Naive thymus-derived CD8-positive, alpha-beta T cell (primary cell): Measurements from ENCODE around the gene SLC30A5. TPM values are rescaled to one million over a fixed set of nuclear protein-coding genes. Genes with fewer than 3 reads are reported as not detected.
A peak's percentile ranks its signal among the peaks of the same experiment; 100 is the strongest.
"Not testable (repeated sequence)": the region's sequence is repeated elsewhere in the genome, so short reads cannot be mapped to it uniquely, and the experiment has no call there.

Experiments
- ATAC-seq, 2 donors: fragments of 150-1000 bp; cut with Tn5 transposase in 1 of 2; sonication (Bioruptor Pico), chemical (Tn5 transposase) in 1 of 2; 1 replicate in 1 of 2; 2 replicates in 1 of 2; pipeline ENCODE4 v1.10.0; 2021; ENCODE audit warnings: mild to moderate bottlenecking in 2 of 2, moderate library complexity in 2 of 2
- POLR2A ChIA-PET: fragments of 350-600 bp; sonication (Branson Sonifier 250); formaldehyde crosslinking; loops from one replicate; lab custom pipeline; 2021; ENCODE audit warnings: antibody characterized with exemption; lab: Charles Lee
- DNase-seq, 10 donors: peaks; one replicate each; pipeline versions ENCODE4 v3.0.0 to v3.0.0-alpha.2; 2020 to 2022
- H3K27ac Mint-ChIP-seq, 10 donors: one replicate each; pipeline ENCODE4 v1.8.0; 2020 to 2022; ENCODE audit warnings: mild to moderate bottlenecking in 10 of 10, mixed read lengths in 10 of 10, moderate library complexity in 4 of 10, inconsistent platforms in 1 of 10
- H3K27me3 Mint-ChIP-seq, 5 donors: one replicate each; pipeline ENCODE4 v1.8.0; 2021 to 2022; ENCODE audit warnings: mixed read lengths in 5 of 5
- H3K36me3 Mint-ChIP-seq, 3 donors: one replicate each; pipeline ENCODE4 v1.8.0; 2020 to 2022; ENCODE audit warnings: mixed read lengths in 3 of 3, mild to moderate bottlenecking in 2 of 3, inconsistent platforms in 1 of 3
- H3K4me1 Mint-ChIP-seq, 4 donors: one replicate each; pipeline ENCODE4 v1.8.0; 2021 to 2022; ENCODE audit warnings: mixed read lengths in 4 of 4
- H3K4me3 Mint-ChIP-seq, 10 donors: one replicate each; pipeline ENCODE4 v1.8.0; 2020 to 2022; ENCODE audit warnings: mild to moderate bottlenecking in 10 of 10, mixed read lengths in 10 of 10, moderate library complexity in 6 of 10, inconsistent platforms in 1 of 10
- H3K9me3 Mint-ChIP-seq, 9 donors: one replicate each; pipeline ENCODE4 v1.8.0; 2020 to 2022; ENCODE audit warnings: mixed read lengths in 9 of 9, mild to moderate bottlenecking in 3 of 9, inconsistent platforms in 1 of 9, moderate library complexity in 1 of 9
- polyA plus RNA-seq, 3 donors: library from polyadenylated mRNA; unstranded; fragments of 300-500 nt; fragmentation: Illumina TruSeq; gene quantifications; one replicate each; pipeline ENCODE4 v1.2.3, GENCODE V29; 2021
- total RNA-seq, 8 experiments: library from RNA in 2 of 8; stranded (reverse) in 2 of 8; gene quantifications; one replicate each; pipeline ENCODE4 v1.2.3 and lab custom pipeline; 2021 to 2026

The SLC30A5 gene
- total RNA-seq: 10 to 100 TPM; 42.0 to 48.1 TPM
- 10 to 100 TPM; 23.3 to 28.0 (median 24.7) TPM for polyA plus RNA-seq
- 14.8 to 105 (median 71.2) reads per million in 6 experiments for total RNA-seq (lab: John Stamatoyannopoulos, UW)

- POLR2A ChIA-PET: interaction anchor here (0.5 to 1.2 kb wide), 10 partner anchors 9 to 276 kb away, joined by 3 to 6 read pairs (median 4); partner anchors contain the start of genes AK6, CCDC125, CCNB1 and CDK7
- DNase-seq (peak; percentile 90 to 100 (median 98)), ATAC-seq (peak; percentile 97 to 98)
- peak within 1 kb of the TSS; percentile 89 to 96 (median 92) for H3K4me3 Mint-ChIP-seq
- H3K9me3 Mint-ChIP-seq: no peaks in the 10 kb centered on the region
- no peaks in the 10 kb centered on the region for H3K27me3 Mint-ChIP-seq
- H3K27ac Mint-ChIP-seq: peak within 1 kb of the TSS; percentile 86 to 97 (median 96)
- H3K4me1 Mint-ChIP-seq: peaks cover 12 to 43% (median 29%) of the 10 kb centered on the region in 4 donors
- peaks cover 0 to 24% (median 0%) of the 10 kb centered on the region in 3 donors for H3K36me3 Mint-ChIP-seq
Observed at GRCh38 chr5:69093771-69094482, at the start of gene SLC30A5. Gene SLC30A5, plus strand, starts transcription at chr5:69094014. Its CDS starts 242 bp downstream, at chr5:69094256.

GRCh38 chr5:69045213-69045612 is 48.6 kb upstream of the SLC30A5 start:
- DNase-seq, H3K4me3 Mint-ChIP-seq, POLR2A ChIA-PET, H3K27me3 Mint-ChIP-seq, H3K9me3 Mint-ChIP-seq, H3K36me3 Mint-ChIP-seq, ATAC-seq: not testable (repeated sequence)
- H3K27ac Mint-ChIP-seq: peak overlapping the region in 1 of 10 donors; percentile 11
- peaks cover 3 to 12% (median 9%) of the 10 kb centered on the region in 4 donors for H3K4me1 Mint-ChIP-seq

DNA sequence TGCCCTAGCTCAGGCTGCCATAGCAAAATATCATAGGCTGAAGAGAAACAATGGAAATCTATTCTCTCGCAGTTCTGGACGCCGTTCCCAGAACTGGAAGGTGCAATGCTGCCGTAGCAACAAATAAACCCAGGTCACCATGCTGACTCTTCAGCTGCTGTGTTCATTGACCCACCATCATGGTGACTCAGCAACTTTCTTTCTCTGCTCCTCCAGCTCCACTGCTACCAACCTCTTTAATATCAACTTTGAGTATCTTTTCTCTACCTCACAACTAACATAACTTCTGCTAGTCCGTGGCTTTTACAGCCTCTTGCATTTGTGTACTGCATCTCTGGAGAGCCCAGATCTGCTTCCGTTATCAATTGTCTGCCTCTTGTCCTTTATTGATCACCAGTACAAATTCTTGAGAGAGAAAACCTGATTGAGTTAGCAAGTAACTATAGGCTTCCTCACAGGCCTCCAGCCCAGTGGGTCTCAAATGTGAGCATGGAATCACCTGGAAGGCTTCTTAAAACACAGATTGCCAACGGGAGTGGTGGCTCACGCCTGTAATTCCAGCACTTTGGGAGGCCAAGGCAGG is 47.3 kb upstream of the SLC30A5 start:
- H3K4me1 Mint-ChIP-seq: peaks cover 3 to 12% (median 9%) of the 10 kb centered on the region in 4 donors
- no peaks in the 10 kb centered on the region for H3K36me3 Mint-ChIP-seq
- H3K27ac Mint-ChIP-seq: no peak overlapping the region
- no peak for ATAC-seq
- H3K9me3 Mint-ChIP-seq: no peaks in the 10 kb centered on the region
- DNase-seq: no peak
- POLR2A ChIA-PET: interaction anchor here (0.6 to 0.7 kb wide), 2 partner anchors 45 to 413 kb away, joined by 4 read pairs; no protein-coding TSS in a partner anchor
- no peak overlapping the region for H3K4me3 Mint-ChIP-seq
- no peaks in the 10 kb centered on the region for H3K27me3 Mint-ChIP-seq

- ATAC-seq (no peak), DNase-seq (no peak)
Observed at GRCh38 chr5:69048230-69048629, 45.6 kb upstream of the SLC30A5 start.

GRCh38 chr5:69049151-69049550 is 44.7 kb upstream of the SLC30A5 start:
- no peak overlapping the region for H3K27ac Mint-ChIP-seq
- H3K27me3 Mint-ChIP-seq: no peaks in the 10 kb centered on the region
- ATAC-seq (no peak), DNase-seq (no peak)
- no peaks in the 10 kb centered on the region for H3K9me3 Mint-ChIP-seq
- H3K36me3 Mint-ChIP-seq: no peaks in the 10 kb centered on the region
- peaks cover 0 to 2% (median 0%) of the 10 kb centered on the region in 4 donors for H3K4me1 Mint-ChIP-seq
- POLR2A ChIA-PET: interaction anchor here (0.6 kb wide), 1 partner anchor 359 kb away, joined by 3 read pairs; no protein-coding TSS in a partner anchor
- no peak overlapping the region for H3K4me3 Mint-ChIP-seq

More at GRCh38 chr5:69048230-69048629, 45.6 kb upstream of the SLC30A5 start:
- Mint-ChIP-seq H3K27me3 (no peaks in the 10 kb centered on the region), H3K36me3 (no peaks in the 10 kb centered on the region), H3K9me3 (no peaks in the 10 kb centered on the region), H3K27ac (peak overlapping the region in 1 of 10 donors; percentile 45), H3K4me3 (no peak overlapping the region), H3K4me1 (peaks cover 3 to 6% (median 5%) of the 10 kb centered on the region in 4 donors)
- POLR2A ChIA-PET: no interaction called here

GRCh38 chr5:69049796-69050195 is 44.0 kb upstream of the SLC30A5 start:
- Mint-ChIP-seq H3K4me1 (no peaks in the 10 kb centered on the region), H3K27me3 (no peaks in the 10 kb centered on the region), H3K4me3 (no peak overlapping the region), H3K9me3 (no peaks in the 10 kb centered on the region), H3K36me3 (no peaks in the 10 kb centered on the region), H3K27ac (no peak overlapping the region)
- no peak for ATAC-seq
- POLR2A ChIA-PET: interaction anchor here (0.6 kb wide), 1 partner anchor 358 kb away, joined by 3 read pairs; no protein-coding TSS in a partner anchor
- no peak for DNase-seq

GRCh38 chr5:69050214-69050613 is 43.6 kb upstream of the SLC30A5 start:
- ATAC-seq: no peak
- no peak overlapping the region for H3K27ac Mint-ChIP-seq
- no peaks in the 10 kb centered on the region for H3K36me3 Mint-ChIP-seq
- POLR2A ChIA-PET: no interaction called here
- DNase-seq: no peak
- no peaks in the 10 kb centered on the region for H3K9me3 Mint-ChIP-seq
- no peak overlapping the region for H3K4me3 Mint-ChIP-seq
- H3K27me3 Mint-ChIP-seq: no peaks in the 10 kb centered on the region
- H3K4me1 Mint-ChIP-seq: no peaks in the 10 kb centered on the region

DNA sequence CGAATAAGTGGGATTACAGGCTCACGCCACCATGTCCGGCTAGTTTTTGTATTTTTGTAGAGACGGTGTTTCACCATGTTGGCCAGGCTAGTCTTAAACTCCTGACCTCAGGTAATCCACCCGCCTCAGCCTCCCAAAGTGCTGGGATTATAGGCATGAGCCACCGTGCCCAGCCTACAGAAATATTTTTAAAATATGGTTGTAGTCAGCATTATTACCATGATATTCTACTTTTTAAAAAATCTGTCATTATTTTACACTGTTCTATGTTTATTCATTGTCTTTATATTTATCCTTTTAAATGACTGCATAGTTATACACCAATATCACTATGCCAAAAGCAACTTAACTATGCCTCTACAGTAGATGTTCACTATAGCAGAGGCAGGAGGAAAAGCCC is 41.6 kb upstream of the SLC30A5 start:
- POLR2A ChIA-PET: no interaction called here
- H3K9me3 Mint-ChIP-seq: peaks cover 0 to 1% (median 0%) of the 10 kb centered on the region in 9 donors
- no peaks in the 10 kb centered on the region for H3K36me3 Mint-ChIP-seq

GRCh38 chr5:69074664-69075521 is 18.9 kb upstream of the SLC30A5 start:
- POLR2A ChIA-PET: no interaction called here
- no peaks in the 10 kb centered on the region for H3K4me1 Mint-ChIP-seq
- H3K4me3 Mint-ChIP-seq: no peak overlapping the region
- H3K36me3 Mint-ChIP-seq: no peaks in the 10 kb centered on the region
- no peak for ATAC-seq
- peaks cover 0 to 4% (median 0%) of the 10 kb centered on the region in 5 donors for H3K27me3 Mint-ChIP-seq
- H3K27ac Mint-ChIP-seq: no peak overlapping the region
- no peaks in the 10 kb centered on the region for H3K9me3 Mint-ChIP-seq
- DNase-seq: no peak

More for the DNA sequence above, 41.6 kb upstream of the SLC30A5 start:
- no peak for DNase-seq
- H3K4me3 Mint-ChIP-seq: no peak overlapping the region
- no peak overlapping the region for H3K27ac Mint-ChIP-seq
- H3K4me1 Mint-ChIP-seq: no peaks in the 10 kb centered on the region
- H3K27me3 Mint-ChIP-seq: peaks cover 0 to 2% (median 0%) of the 10 kb centered on the region in 5 donors
- ATAC-seq: no peak

- no peak for DNase-seq
- H3K4me3 Mint-ChIP-seq: no peak overlapping the region
- H3K36me3 Mint-ChIP-seq: no peaks in the 10 kb centered on the region
- POLR2A ChIA-PET: no interaction called here
- no peak for ATAC-seq
- no peak overlapping the region for H3K27ac Mint-ChIP-seq
- H3K4me1 Mint-ChIP-seq: no peaks in the 10 kb centered on the region
- H3K9me3 Mint-ChIP-seq: no peaks in the 10 kb centered on the region
- H3K27me3 Mint-ChIP-seq: peaks cover 0 to 3% (median 0%) of the 10 kb centered on the region in 5 donors
Observed at GRCh38 chr5:69075522-69076179, 18.2 kb upstream of the SLC30A5 start.

GRCh38 chr5:69078921-69079540 is 14.8 kb upstream of the SLC30A5 start:
- ATAC-seq (no peak), DNase-seq (no peak)
- Mint-ChIP-seq H3K27ac (no peak overlapping the region), H3K9me3 (no peaks in the 10 kb centered on the region), H3K27me3 (peaks cover 0 to 2% (median 0%) of the 10 kb centered on the region in 5 donors), H3K36me3 (no peaks in the 10 kb centered on the region), H3K4me3 (no peak overlapping the region), H3K4me1 (peaks cover 0 to 7% (median 4%) of the 10 kb centered on the region in 4 donors)
- POLR2A ChIA-PET: no interaction called here
